Uterus (tissue), 4 donors: ENCODE results near the gene ZNF718. TPM values are rescaled to one million over a fixed set of nuclear protein-coding genes. Genes with fewer than 3 reads are reported as not detected.

Source experiments
- DNase-seq, 2 donors: peaks; one replicate each; pipeline ENCODE4 v3.0.0-alpha.2; 2019 to 2020
- H3K27ac ChIP-seq, 2 donors: fragments of 200-600 bp; sonication (generic); 1 replicate in 1 of 2; 2 replicates in 1 of 2; pipeline ENCODE4 v1.5.1; 2016 to 2018
- H3K27me3 ChIP-seq, 2 donors: fragments of 200-600 bp; sonication (generic); one replicate each; pipeline ENCODE4 v1.5.1; 2018 to 2019; ENCODE audit warnings: control low read depth in 1 of 2
- H3K36me3 ChIP-seq, 2 donors: fragments of 200-600 bp; sonication (generic); one replicate each; pipeline ENCODE4 v1.5.1; 2019; ENCODE audit warnings: control low read depth in 1 of 2
- H3K4me1 ChIP-seq, 2 donors: fragments of 200-600 bp; sonication (generic); one replicate each; pipeline ENCODE4 v1.5.1; 2018 to 2019; ENCODE audit warnings: control low read depth in 1 of 2
- H3K4me3 ChIP-seq, 2 donors: fragments of 200-600 bp; sonication (generic); 1 replicate in 1 of 2; 2 replicates in 1 of 2; pipeline ENCODE4 v1.5.1; 2018 to 2019; ENCODE audit warnings: mild to moderate bottlenecking in 1 of 2
- H3K9me3 ChIP-seq, 2 donors: fragments of 200-600 bp; sonication (generic); one replicate each; pipeline ENCODE4 v1.5.1; 2019; ENCODE audit warnings: control low read depth in 1 of 2
- CTCF ChIP-seq, 4 experiments: fragments of 200-600 bp in 2 of 4; fragments of 450-650 bp in 2 of 4; sonication (generic) in 2 of 4; IDR thresholded peaks; one replicate each; pipeline ENCODE4 v1.5.1; 2016 to 2019; ENCODE audit warnings: antibody characterized with exemption in 4 of 4, mild to moderate bottlenecking in 2 of 4, moderate library complexity in 1 of 4
- POLR2A ChIP-seq, 2 donors: fragments of 450-650 bp; IDR thresholded peaks; one replicate each; pipeline ENCODE4 v1.6.1; 2016; ENCODE audit warnings: antibody characterized with exemption in 2 of 2, mild to moderate bottlenecking in 1 of 2, moderate library complexity in 1 of 2
- intact Hi-C: fragments of 100-400 bp; cut with DNase I; formaldehyde crosslinking; loops from one replicate; pipeline ENCODE4 v1.15.1; 2023; ENCODE audit warnings: low total_unique reads
- total RNA-seq, 4 donors: library from RNA; depleted of rRNA in 3 of 4; stranded (reverse); fragments of >200 nt in 3 of 4; gene quantifications; one replicate each; pipeline versions ENCODE4 v1.1.0 to v1.2.4, GENCODE V29; 2014 to 2023
- donor health status: DM: yes; HTN: yes; CAD: no.

ZNF718 gene
- total RNA-seq, 4 donors from 2014 or later = 2.6 to 20.9 (median 16.1) TPM

GRCh38 chr4:107083-107443 is 17.2 kb upstream of the ZNF718 start:
- Histone ChIP-seq H3K4me3 (peak overlapping the region in 1 of 2 donors; percentile 0), H3K27me3 (peaks cover 0 to 16% of the 10 kb centered on the region in 2 donors), H3K36me3 (no peaks in the 10 kb centered on the region), H3K27ac (no peak overlapping the region), H3K4me1 (no peaks in the 10 kb centered on the region), H3K9me3 (no peaks in the 10 kb centered on the region)
- intact Hi-C loops = no loop called here
- no peak for DNase-seq
- no peak for TF ChIP-seq CTCF (IDR thresholded peaks at IDR 0.05)
- TF ChIP-seq POLR2A (IDR thresholded peaks at IDR 0.05) = no peak

GRCh38 chr4:107444-108429 is 16.6 kb upstream of the ZNF718 start:
- H3K4me1 ChIP-seq = no peaks in the 10 kb centered on the region
- no peaks in the 10 kb centered on the region for H3K36me3 ChIP-seq
- H3K9me3 ChIP-seq = no peaks in the 10 kb centered on the region
- peaks cover 0 to 16% of the 10 kb centered on the region in 2 donors for H3K27me3 ChIP-seq
- DNase-seq = no peak
- no peak for TF ChIP-seq CTCF (IDR thresholded peaks at IDR 0.05)
- no peak for TF ChIP-seq POLR2A (IDR thresholded peaks at IDR 0.05)
- intact Hi-C loops = no loop called here
- no peak overlapping the region for H3K27ac ChIP-seq
- H3K4me3 ChIP-seq = peak overlapping the region in 1 of 2 donors; percentile 0

GRCh38 chr4:112771-113170 is 11.5 kb upstream of the ZNF718 start:
- Histone ChIP-seq H3K27me3 (peaks cover 0 to 11% of the 10 kb centered on the region in 2 donors), H3K9me3 (no peaks in the 10 kb centered on the region), H3K4me1 (no peaks in the 10 kb centered on the region), H3K36me3 (no peaks in the 10 kb centered on the region), H3K4me3 (no peak overlapping the region), H3K27ac (no peak overlapping the region)
- no peak for TF ChIP-seq POLR2A (IDR thresholded peaks at IDR 0.05)
- no peak for TF ChIP-seq CTCF (IDR thresholded peaks at IDR 0.05)
- DNase-seq = no peak
- intact Hi-C loops = no loop called here

- H3K36me3 ChIP-seq = no peaks in the 10 kb centered on the region
- no peak for DNase-seq
- intact Hi-C loops = no loop called here
- peaks cover 0 to 3% of the 10 kb centered on the region in 2 donors for H3K27me3 ChIP-seq
- no peak overlapping the region for H3K27ac ChIP-seq
- H3K4me3 ChIP-seq = no peak overlapping the region
- no peaks in the 10 kb centered on the region for H3K4me1 ChIP-seq
- no peak for TF ChIP-seq CTCF (IDR thresholded peaks at IDR 0.05)
- H3K9me3 ChIP-seq = no peaks in the 10 kb centered on the region
These were observed 10.6 kb upstream of the ZNF718 start for GRCh38 chr4:113732-114131.

- TF ChIP-seq POLR2A (IDR thresholded peaks at IDR 0.05) = no peak
- TF ChIP-seq CTCF (IDR thresholded peaks at IDR 0.05) = no peak
- Histone ChIP-seq H3K4me3 (no peak overlapping the region), H3K36me3 (no peaks in the 10 kb centered on the region), H3K4me1 (no peaks in the 10 kb centered on the region), H3K9me3 (no peaks in the 10 kb centered on the region), H3K27me3 (no peaks in the 10 kb centered on the region), H3K27ac (no peak overlapping the region)
- intact Hi-C loops = no loop called here
- no peak for DNase-seq
These were observed 10.2 kb upstream of the ZNF718 start for GRCh38 chr4:114149-114548.
